Tibial nerve (tissue), 4 donors: ENCODE measurements around the gene LIN28B. TPM values are rescaled to one million over a fixed set of nuclear protein-coding genes. Genes with fewer than 3 reads are reported as not detected.

ENCODE experiments used
- DNase-seq, 2 donors: peaks; one replicate each; pipeline ENCODE4 v3.0.0-alpha.2; 2019; ENCODE audit warnings: low spot score in 2 of 2
- H3K27ac ChIP-seq, 4 donors: fragments of 200-600 bp; sonication (generic) in 3 of 4; one replicate each; pipeline ENCODE4 v1.5.1; 2017 to 2019; ENCODE audit warnings: mild to moderate bottlenecking in 1 of 4
- H3K27me3 ChIP-seq, 2 donors: fragments of 200-600 bp; sonication (generic) in 1 of 2; one replicate each; pipeline versions ENCODE4 v1.5.1 to v1.6.0; 2017 to 2019
- H3K36me3 ChIP-seq, 3 donors: fragments of 200-600 bp; sonication (generic); one replicate each; pipeline ENCODE4 v1.5.1; 2018 to 2019
- H3K4me1 ChIP-seq, 4 donors: fragments of 200-600 bp; sonication (generic) in 3 of 4; one replicate each; pipeline ENCODE4 v1.5.1; 2017 to 2019
- H3K4me3 ChIP-seq, 4 donors: fragments of 200-600 bp; sonication (generic) in 3 of 4; one replicate each; pipeline ENCODE4 v1.5.1; 2017 to 2019; ENCODE audit warnings: mild to moderate bottlenecking in 1 of 4, moderate library complexity in 1 of 4
- H3K9me3 ChIP-seq, 4 donors: fragments of 200-600 bp; sonication (generic) in 3 of 4; one replicate each; pipeline ENCODE4 v1.5.1; 2017 to 2019
- CTCF ChIP-seq, 5 experiments: fragments of 200-600 bp in 3 of 5; fragments of 450-650 bp in 2 of 5; sonication (generic) in 3 of 5; IDR thresholded peaks; one replicate each; pipeline ENCODE4 v1.5.1; 2016 to 2019; ENCODE audit warnings: antibody characterized with exemption in 5 of 5, mild to moderate bottlenecking in 3 of 5, moderate library complexity in 2 of 5
- EP300 ChIP-seq, 2 donors: sonication (generic); formaldehyde crosslinking; IDR thresholded peaks; one replicate each; pipeline ENCODE4 v1.6.1; 2017; ENCODE audit warnings: antibody characterized with exemption in 2 of 2, mild to moderate bottlenecking in 1 of 2
- POLR2A ChIP-seq, 2 donors: fragments of 450-650 bp; IDR thresholded peaks; one replicate each; pipeline ENCODE4 v1.6.1; 2017; ENCODE audit warnings: antibody characterized with exemption in 2 of 2, mild to moderate bottlenecking in 2 of 2, moderate library complexity in 2 of 2
- WGBS, 2 donors: methylation state at CpG; one replicate each; pipeline ENCODE4 v1.1.5; 2018; 5-methylcytosine and 5-hydroxymethylcytosine counted together
- small RNA-seq: library from RNA; depleted of rRNA; stranded (forward); fragments of <200 nt; gene quantifications from one replicate; pipeline ENCODE3, GENCODE V24; 2016
- total RNA-seq, 4 donors: library from RNA; depleted of rRNA; stranded (reverse); fragments of >200 nt; gene quantifications; one replicate each; pipeline ENCODE4 v1.1.0, GENCODE V29; 2016

The LIN28B gene
- total RNA-seq, 4 donors from 2014 or later, result not detected

GRCh38 chr6:105113422-105113821, 156.5 kb downstream of the LIN28B start:
- no peaks in the 10 kb centered on the region for H3K4me1 ChIP-seq
- WGBS, 2 donors, result 73 to 78% methylated on average over 6 of the region's 6 CpGs
- TF ChIP-seq CTCF (IDR thresholded peaks at IDR 0.05), result no peak
- no peak for TF ChIP-seq EP300 (IDR thresholded peaks at IDR 0.05)
- no peak for TF ChIP-seq POLR2A (IDR thresholded peaks at IDR 0.05)
- DNase-seq, result no peak
- no peaks in the 10 kb centered on the region for H3K27me3 ChIP-seq
- peaks cover 0 to 9% (median 0%) of the 10 kb centered on the region in 3 donors for H3K36me3 ChIP-seq
- H3K4me3 ChIP-seq, result no peak overlapping the region
- no peak overlapping the region for H3K27ac ChIP-seq
- no peaks in the 10 kb centered on the region for H3K9me3 ChIP-seq

GRCh38 chr6:105116150-105116549, 159.2 kb downstream of the LIN28B start:
- TF ChIP-seq POLR2A (IDR thresholded peaks at IDR 0.05) (no peak), CTCF (IDR thresholded peaks at IDR 0.05) (no peak), EP300 (IDR thresholded peaks at IDR 0.05) (no peak)
- no peaks in the 10 kb centered on the region for H3K27me3 ChIP-seq
- DNase-seq, result no peak
- H3K36me3 ChIP-seq, result peaks cover 0 to 9% (median 0%) of the 10 kb centered on the region in 3 donors
- no peaks in the 10 kb centered on the region for H3K4me1 ChIP-seq
- H3K27ac ChIP-seq, result no peak overlapping the region
- no peaks in the 10 kb centered on the region for H3K9me3 ChIP-seq
- 73 to 76% methylated on average over 5 of the region's 5 CpGs for WGBS, 2 donors
- H3K4me3 ChIP-seq, result no peak overlapping the region

DNA sequence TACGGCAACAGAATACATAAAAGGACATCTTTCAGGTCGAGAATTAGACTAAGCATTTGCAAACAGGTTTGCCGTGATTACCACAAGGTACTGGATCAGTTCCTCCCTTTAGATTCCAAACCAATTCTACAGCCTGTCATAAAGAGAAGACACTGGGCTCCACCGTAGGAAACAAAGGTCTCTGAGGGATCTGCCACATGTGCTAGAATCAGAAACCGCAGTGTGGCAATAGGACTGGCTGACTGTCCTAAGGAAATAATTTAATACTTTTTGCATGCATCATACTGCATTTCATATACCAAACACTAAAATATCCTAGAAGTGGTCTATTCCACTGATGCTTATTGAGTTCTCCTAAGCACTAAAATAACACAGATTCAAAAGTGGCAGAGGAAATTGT, 163.7 kb downstream of the LIN28B start:
- TF ChIP-seq CTCF (IDR thresholded peaks at IDR 0.05) (no peak), POLR2A (IDR thresholded peaks at IDR 0.05) (no peak), EP300 (IDR thresholded peaks at IDR 0.05) (no peak)

DNA sequence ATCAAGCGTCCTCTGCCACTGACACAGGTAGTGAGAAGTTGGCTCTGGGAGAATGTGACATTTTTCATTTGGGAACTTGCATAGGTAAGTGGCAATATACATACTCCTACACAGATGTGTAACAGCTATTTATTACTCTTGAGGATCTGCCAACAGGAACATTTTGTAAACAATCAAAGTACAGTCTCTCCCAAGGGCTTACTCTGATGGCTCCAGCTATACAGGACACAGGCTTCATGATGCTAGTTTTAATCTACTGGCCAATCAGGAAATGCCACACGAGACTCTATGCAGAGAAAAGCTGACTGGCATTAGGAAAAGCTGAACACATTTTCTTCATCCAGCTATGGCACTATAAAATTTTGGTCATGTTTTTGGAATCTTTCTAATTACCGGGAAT, 165.1 kb downstream of the LIN28B start:
- TF ChIP-seq EP300 (IDR thresholded peaks at IDR 0.05), result no peak
- no peak for TF ChIP-seq CTCF (IDR thresholded peaks at IDR 0.05)
- no peak for TF ChIP-seq POLR2A (IDR thresholded peaks at IDR 0.05)
- no peaks in the 10 kb centered on the region for H3K27me3 ChIP-seq
- no peak for DNase-seq
- WGBS, 2 donors, result 79 to 81% methylated on average over 3 of the region's 3 CpGs
- no peaks in the 10 kb centered on the region for H3K9me3 ChIP-seq
- no peak overlapping the region for H3K4me3 ChIP-seq
- H3K27ac ChIP-seq, result no peak overlapping the region
- H3K36me3 ChIP-seq, result peaks cover 0 to 5% (median 0%) of the 10 kb centered on the region in 3 donors
- no peaks in the 10 kb centered on the region for H3K4me1 ChIP-seq

More for the DNA sequence above, 163.7 kb downstream of the LIN28B start:
- DNase-seq, result no peak
- Histone ChIP-seq H3K4me3 (no peak overlapping the region), H3K27me3 (no peaks in the 10 kb centered on the region), H3K4me1 (no peaks in the 10 kb centered on the region), H3K9me3 (no peaks in the 10 kb centered on the region), H3K36me3 (peaks cover 0 to 5% (median 0%) of the 10 kb centered on the region in 3 donors), H3K27ac (no peak overlapping the region)
- 81 to 91% methylated on average over 5 of the region's 5 CpGs for whole genome bisulfite sequencing, 2 donors

DNA sequence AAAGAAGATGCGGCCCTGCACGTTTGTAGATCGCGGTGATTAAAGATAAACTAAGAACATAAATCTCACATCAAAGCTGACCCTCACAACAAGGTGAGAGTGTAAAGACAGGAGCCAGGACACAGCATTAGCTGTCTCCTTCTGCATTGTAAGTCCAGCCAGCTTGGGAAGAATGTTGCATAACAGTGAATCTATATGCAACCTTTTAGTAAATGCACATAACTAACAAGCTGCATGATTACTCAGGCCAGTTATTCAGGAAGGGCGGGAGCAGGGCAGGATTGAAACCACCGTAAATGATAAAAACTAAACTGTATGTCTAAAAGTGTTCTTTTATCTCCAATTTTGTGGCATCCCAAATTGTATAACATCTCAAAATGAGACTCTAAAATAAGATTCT, 165.8 kb downstream of the LIN28B start:
- TF ChIP-seq EP300 (IDR thresholded peaks at IDR 0.05) (no peak), POLR2A (IDR thresholded peaks at IDR 0.05) (no peak), CTCF (IDR thresholded peaks at IDR 0.05) (no peak)
- Histone ChIP-seq H3K27me3 (no peaks in the 10 kb centered on the region), H3K4me3 (no peak overlapping the region), H3K36me3 (peaks cover 0 to under 1% (median 0%) of the 10 kb centered on the region in 3 donors), H3K27ac (no peak overlapping the region), H3K9me3 (no peaks in the 10 kb centered on the region), H3K4me1 (no peaks in the 10 kb centered on the region)
- no peak for DNase-seq
- WGBS, 2 donors, result 65 to 67% methylated on average over 6 of the region's 6 CpGs

Small RNAs within 50 kb of the gene (small RNA-seq; reads per million reads assigned to genes)
- not detected for gene RNU6-1106P

Other genes with a start within 250 kb of the LIN28B start
- gene HACE1, start 97.2 kb upstream of the LIN28B start, total RNA-seq, result 10 to 100 TPM; 26.2 to 37.5 (median 28.7) TPM
- 1 to 10 TPM; 1.8 to 6.7 (median 2.6) TPM for gene POPDC3, start 222.9 kb downstream of the LIN28B start, total RNA-seq